Sigmoid colon (tissue), 4 donors: Measurements from ENCODE around the gene HECW1.

Experiments used
- EP300 ChIP-seq, 4 donors: sonication (generic); formaldehyde crosslinking; IDR thresholded peaks; one replicate each; pipeline ENCODE4 v1.6.1; 2017; ENCODE audit warnings: antibody characterized with exemption in 4 of 4
- POLR2A ChIP-seq, 2 donors: fragments of 450-650 bp; IDR thresholded peaks; one replicate each; pipeline ENCODE4 v1.6.1; 2016; ENCODE audit warnings: antibody characterized with exemption in 2 of 2, mild to moderate bottlenecking in 2 of 2, moderate library complexity in 2 of 2
- POLR2AphosphoS5 ChIP-seq, 4 donors: sonication (generic); formaldehyde crosslinking; IDR thresholded peaks; one replicate each; pipeline ENCODE4 v1.6.1; 2017; ENCODE audit warnings: antibody characterized with exemption in 4 of 4
- TF ChIP-seq, protein P1 (sequence below), 4 experiments: fragments of 450-650 bp in 3 of 4; fragments of 200-600 bp in 1 of 4; IDR thresholded peaks; one replicate each; pipeline ENCODE4 v1.5.1; 2016 to 2019; ENCODE audit warnings: antibody characterized with exemption in 4 of 4, mild to moderate bottlenecking in 3 of 4, moderate library complexity in 2 of 4

- TF ChIP-seq POLR2AphosphoS5 (IDR thresholded peaks at IDR 0.05) (no peak), POLR2A (IDR thresholded peaks at IDR 0.05) (no peak), EP300 (IDR thresholded peaks at IDR 0.05) (no peak)
- TF ChIP-seq, protein P1, sequence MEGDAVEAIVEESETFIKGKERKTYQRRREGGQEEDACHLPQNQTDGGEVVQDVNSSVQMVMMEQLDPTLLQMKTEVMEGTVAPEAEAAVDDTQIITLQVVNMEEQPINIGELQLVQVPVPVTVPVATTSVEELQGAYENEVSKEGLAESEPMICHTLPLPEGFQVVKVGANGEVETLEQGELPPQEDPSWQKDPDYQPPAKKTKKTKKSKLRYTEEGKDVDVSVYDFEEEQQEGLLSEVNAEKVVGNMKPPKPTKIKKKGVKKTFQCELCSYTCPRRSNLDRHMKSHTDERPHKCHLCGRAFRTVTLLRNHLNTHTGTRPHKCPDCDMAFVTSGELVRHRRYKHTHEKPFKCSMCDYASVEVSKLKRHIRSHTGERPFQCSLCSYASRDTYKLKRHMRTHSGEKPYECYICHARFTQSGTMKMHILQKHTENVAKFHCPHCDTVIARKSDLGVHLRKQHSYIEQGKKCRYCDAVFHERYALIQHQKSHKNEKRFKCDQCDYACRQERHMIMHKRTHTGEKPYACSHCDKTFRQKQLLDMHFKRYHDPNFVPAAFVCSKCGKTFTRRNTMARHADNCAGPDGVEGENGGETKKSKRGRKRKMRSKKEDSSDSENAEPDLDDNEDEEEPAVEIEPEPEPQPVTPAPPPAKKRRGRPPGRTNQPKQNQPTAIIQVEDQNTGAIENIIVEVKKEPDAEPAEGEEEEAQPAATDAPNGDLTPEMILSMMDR (IDR thresholded peaks at IDR 0.05), result no peak
These were observed 51.4 kb downstream of the HECW1 start for GRCh38 chr7:43163885-43164284.
